Loucy (cell line): Measurements from ENCODE around the gene CSAD.

ENCODE experiments used
- H2AFZ ChIP-seq: fragments of 200-600 bp; sonication (generic); 2 replicates; pipeline ENCODE4 v1.6.0; 2016; ENCODE audit warnings: antibody characterized with exemption, mild to moderate bottlenecking, low read length, moderate library complexity
- H3F3A ChIP-seq: fragments of 200-600 bp; 2 replicates; pipeline ENCODE4 v1.6.0; 2016; ENCODE audit warnings: antibody characterized with exemption, low read depth, mild to moderate bottlenecking
- H3K27me3 ChIP-seq: fragments of 200-600 bp; sonication (generic); 2 replicates; pipeline ENCODE4 v1.6.1; 2014; ENCODE audit warnings: low read length, mild to moderate bottlenecking; ENCODE audit not compliant: insufficient read depth, poor library complexity, severe bottlenecking
- H3K36me3 ChIP-seq: fragments of 200-600 bp; sonication (generic); 2 replicates; pipeline ENCODE4 v1.6.1; 2016; ENCODE audit warnings: low read length; ENCODE audit not compliant: insufficient read depth
- H3K4me1 ChIP-seq: fragments of 200-600 bp; sonication (generic); 2 replicates; pipeline ENCODE4 v1.5.1; 2014; ENCODE audit warnings: low read length, mild to moderate bottlenecking; ENCODE audit not compliant: insufficient read depth, poor library complexity, severe bottlenecking
- H3K4me2 ChIP-seq: fragments of 200-600 bp; sonication (generic); 2 replicates; pipeline ENCODE4 v1.6.0; 2014; ENCODE audit warnings: antibody characterized with exemption, low read length, low read depth, mild to moderate bottlenecking; ENCODE audit not compliant: poor library complexity, severe bottlenecking
- H3K4me3 ChIP-seq: fragments of 200-600 bp; sonication (generic); 2 replicates; pipeline ENCODE4 v1.5.1; 2014; ENCODE audit warnings: low read length, mild to moderate bottlenecking, mixed read lengths; ENCODE audit not compliant: poor library complexity, severe bottlenecking
- H3K79me2 ChIP-seq: fragments of 200-600 bp; sonication (generic); 2 replicates; pipeline ENCODE4 v1.6.1; 2014; ENCODE audit warnings: low read length; ENCODE audit not compliant: insufficient read depth
- H3K9ac ChIP-seq: fragments of 200-600 bp; sonication (generic); 2 replicates; pipeline ENCODE4 v1.6.0; 2014; ENCODE audit warnings: mild to moderate bottlenecking, low read depth, low read length, moderate library complexity; ENCODE audit not compliant: poor library complexity, severe bottlenecking
- H3K9me2 ChIP-seq: fragments of 200-600 bp; sonication (generic); replicated peaks from 2 replicates; pipeline ENCODE4 v1.6.1; 2016; ENCODE audit warnings: low read depth, low read length, mixed read lengths
- H3K9me3 ChIP-seq: fragments of 200-600 bp; sonication (generic); 2 replicates; pipeline ENCODE4 v1.6.1; 2014; ENCODE audit warnings: mild to moderate bottlenecking, antibody characterized with exemption, low read length, low read depth; ENCODE audit not compliant: insufficient read depth
- H4K20me1 ChIP-seq: fragments of 200-600 bp; sonication (generic); 2 replicates; pipeline ENCODE4 v1.6.0; 2014; ENCODE audit warnings: antibody characterized with exemption, low read length, mild to moderate bottlenecking; ENCODE audit not compliant: insufficient read depth, poor library complexity, severe bottlenecking
- CTCF ChIP-seq: fragments of 200-600 bp; sonication (generic); conservative IDR thresholded peaks from 2 replicates; pipeline ENCODE4 v1.5.1; 2014; ENCODE audit warnings: mild to moderate bottlenecking, antibody characterized with exemption, low read length
- EZH2phosphoT487 ChIP-seq: fragments of 200-600 bp; IDR thresholded peaks from 2 replicates; pipeline ENCODE4 v1.6.1; 2018; ENCODE audit warnings: antibody characterized with exemption, mild to moderate bottlenecking, moderate library complexity, borderline replicate concordance

The CSAD gene

DNA sequence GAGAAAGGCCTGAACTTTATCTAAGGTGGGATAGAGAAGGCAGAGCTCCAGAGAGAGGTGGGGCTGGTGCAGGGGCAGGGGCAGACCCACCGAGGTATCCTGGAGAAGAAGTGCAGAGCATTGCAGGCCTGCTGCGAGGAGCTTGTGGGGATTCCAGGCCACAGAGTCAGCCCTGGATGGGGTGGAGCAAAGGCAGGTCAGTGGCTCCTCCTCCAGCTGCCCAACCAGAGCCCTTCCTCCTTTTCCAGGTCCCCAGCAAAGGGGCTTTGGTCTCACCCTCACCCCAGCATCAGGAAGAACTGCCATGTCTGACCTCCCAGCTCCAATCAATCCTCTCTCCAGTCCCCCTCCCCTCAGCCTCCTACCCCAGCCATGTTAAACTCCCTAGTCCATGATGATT is 20.1 kb downstream of the CSAD start:
- Histone ChIP-seq H4K20me1 (no peaks in the 10 kb centered on the region), H3K36me3 (no peaks in the 10 kb centered on the region), H3K4me2 (no peak overlapping the region), H3K9me3 (no peaks in the 10 kb centered on the region), H3K4me1 (peaks cover 6% of the 10 kb centered on the region), H3K79me2 (no peaks in the 10 kb centered on the region), H3K9ac (no peak overlapping the region), H3K9me2 (no peaks in the 10 kb centered on the region), H3K27me3 (no peaks in the 10 kb centered on the region), H3F3A (no peaks in the 10 kb centered on the region), H3K4me3 (no peak overlapping the region), H2AFZ (no peak overlapping the region)
- TF ChIP-seq EZH2phosphoT487 (no peak), CTCF (no peak)

GRCh38 chr12:53160000-53160399 is 20.7 kb downstream of the CSAD start:
- Histone ChIP-seq H3K4me1 (peaks cover 6% of the 10 kb centered on the region), H3K9me3 (no peaks in the 10 kb centered on the region), H3K4me3 (no peak overlapping the region), H3K27me3 (no peaks in the 10 kb centered on the region), H3K36me3 (no peaks in the 10 kb centered on the region), H3F3A (no peaks in the 10 kb centered on the region), H3K4me2 (peak overlapping the region; percentile 41), H3K79me2 (no peaks in the 10 kb centered on the region), H3K9ac (peak overlapping the region; percentile 29), H4K20me1 (no peaks in the 10 kb centered on the region), H2AFZ (peak overlapping the region; percentile 86; the same call in 1 of the 2 replicates), H3K9me2 (no peaks in the 10 kb centered on the region)
- no peak for TF ChIP-seq EZH2phosphoT487
- no peak for TF ChIP-seq CTCF

- no peaks in the 10 kb centered on the region for H3K9me3 ChIP-seq
- no peaks in the 10 kb centered on the region for H3K27me3 ChIP-seq
- peak overlapping the region; percentile 41 for H3K4me2 ChIP-seq
- TF ChIP-seq EZH2phosphoT487 = no peak
- TF ChIP-seq CTCF = peak; percentile 99
- peak overlapping the region; percentile 86 for H2AFZ ChIP-seq
- no peaks in the 10 kb centered on the region for H4K20me1 ChIP-seq
- H3K4me3 ChIP-seq = no peak overlapping the region
- H3K36me3 ChIP-seq = no peaks in the 10 kb centered on the region
- H3K9me2 ChIP-seq = no peaks in the 10 kb centered on the region
- H3F3A ChIP-seq = no peaks in the 10 kb centered on the region
- peaks cover 6% of the 10 kb centered on the region for H3K4me1 ChIP-seq
- no peaks in the 10 kb centered on the region for H3K79me2 ChIP-seq
- H3K9ac ChIP-seq = peak overlapping the region; percentile 29
Observed at GRCh38 chr12:53159195-53159839, 21.4 kb downstream of the CSAD start.
